ENCODE measurements around the gene MROH2A.

The MROH2A gene

GRCh38 chr2:233761040-233761769 is 16.9 kb upstream of the MROH2A start:
- in situ Hi-C loops (cut with MboI; ENCODE audit: low sequenced_read_pairs): no loop called here

- in situ Hi-C loops (cut with MboI; ENCODE audit: low sequenced_read_pairs): no loop called here
These were observed 13.9 kb upstream of the MROH2A start for GRCh38 chr2:233764264-233764663.

- in situ Hi-C loops (cut with MboI; ENCODE audit: low sequenced_read_pairs): no loop called here
These were observed 13.4 kb upstream of the MROH2A start for GRCh38 chr2:233764761-233765160.

DNA sequence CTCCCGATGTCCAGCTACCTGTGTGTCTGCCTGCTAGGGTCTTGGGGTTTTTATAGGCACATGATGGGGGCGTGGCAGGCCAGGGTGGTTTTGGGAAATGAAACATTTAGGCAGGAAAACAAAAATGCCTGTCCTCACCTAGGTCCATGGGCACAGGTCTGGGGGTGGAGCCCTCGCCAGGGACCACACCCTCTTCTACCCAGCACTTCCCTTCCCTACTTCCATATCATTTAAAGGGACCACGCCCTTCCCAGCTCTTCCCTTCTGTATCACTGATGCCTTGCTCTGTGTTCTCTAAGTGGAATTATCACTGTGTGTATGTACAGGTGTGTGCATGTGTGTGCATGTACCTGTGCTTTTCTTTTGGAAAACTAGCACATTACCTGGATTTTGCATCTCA is 11.7 kb upstream of the MROH2A start:
- in situ Hi-C loops (cut with MboI; ENCODE audit: low sequenced_read_pairs): no loop called here

- in situ Hi-C loops (cut with MboI; ENCODE audit: low sequenced_read_pairs): no loop called here
These were observed 10.1 kb upstream of the MROH2A start for GRCh38 chr2:233768076-233768475.

- in situ Hi-C loops (cut with MboI; ENCODE audit: low sequenced_read_pairs): no loop called here
These were observed 8.9 kb upstream of the MROH2A start for GRCh38 chr2:233769260-233769659.

DNA sequence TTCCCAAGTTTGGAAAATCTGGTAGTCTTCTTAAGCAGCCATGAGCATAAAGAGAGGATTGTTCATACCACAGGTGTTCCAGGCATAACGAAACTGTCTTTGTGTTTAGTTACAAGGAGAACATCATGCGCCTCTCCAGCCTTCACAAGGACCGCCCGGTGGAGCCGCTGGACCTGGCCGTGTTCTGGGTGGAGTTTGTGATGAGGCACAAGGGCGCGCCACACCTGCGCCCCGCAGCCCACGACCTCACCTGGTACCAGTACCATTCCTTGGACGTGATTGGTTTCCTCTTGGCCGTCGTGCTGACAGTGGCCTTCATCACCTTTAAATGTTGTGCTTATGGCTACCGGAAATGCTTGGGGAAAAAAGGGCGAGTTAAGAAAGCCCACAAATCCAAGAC is 6.0 kb upstream of the MROH2A start:
- in situ Hi-C loops (cut with MboI; ENCODE audit: low sequenced_read_pairs): no loop called here

- in situ Hi-C loops (cut with MboI; ENCODE audit: low sequenced_read_pairs): no loop called here
These were observed 5.5 kb upstream of the MROH2A start for GRCh38 chr2:233772583-233772982.

- in situ Hi-C loops (cut with MboI; ENCODE audit: low sequenced_read_pairs): no loop called here
These were observed 4.3 kb upstream of the MROH2A start for GRCh38 chr2:233773854-233774253.

DNA sequence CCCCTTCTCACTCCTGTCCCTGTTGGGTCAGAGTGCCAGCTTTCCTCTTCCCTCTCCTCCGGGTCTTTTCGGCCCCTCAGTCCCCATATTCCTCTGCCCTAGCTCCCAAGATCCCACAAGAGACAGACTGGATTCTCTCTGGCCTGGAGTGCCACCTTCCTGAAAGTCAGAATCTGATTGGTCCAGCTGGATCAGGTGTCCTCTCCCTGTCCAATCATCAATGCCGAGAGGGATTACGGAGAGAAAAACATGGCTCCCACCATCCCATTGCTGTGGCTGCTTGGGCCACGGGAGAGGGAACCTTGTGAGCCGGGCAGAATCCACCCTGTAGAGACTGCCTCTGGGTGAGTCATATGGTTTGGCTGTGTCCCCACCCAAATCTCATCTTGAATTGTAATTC is 2.7 kb upstream of the MROH2A start:
- in situ Hi-C loops (cut with MboI; ENCODE audit: low sequenced_read_pairs): no loop called here

DNA sequence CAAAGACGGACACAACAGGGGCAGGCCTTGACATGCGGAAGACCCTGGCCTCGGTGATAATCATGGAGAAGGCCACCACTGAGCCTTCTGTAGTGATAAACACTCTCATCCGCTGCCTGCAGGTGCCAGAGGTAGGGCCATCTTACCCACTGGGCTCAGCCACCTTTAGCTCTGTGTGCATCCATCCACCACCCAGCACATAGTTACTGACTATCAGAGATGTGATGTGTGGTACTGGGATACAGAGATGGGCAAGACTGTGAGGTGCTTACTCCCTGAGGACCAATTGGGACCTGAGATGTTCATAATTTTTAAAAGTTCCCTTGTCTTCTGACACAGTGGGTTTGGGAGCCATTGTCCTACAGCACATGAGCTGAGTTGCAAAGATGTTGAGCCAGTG is 1.6 kb downstream of the MROH2A start:
- in situ Hi-C loops (cut with MboI; ENCODE audit: low sequenced_read_pairs): no loop called here

- in situ Hi-C loops (cut with MboI; ENCODE audit: low sequenced_read_pairs): no loop called here
These were observed 2.6 kb downstream of the MROH2A start for GRCh38 chr2:233780771-233781170.

GRCh38 chr2:233789554-233789953 is 11.4 kb downstream of the MROH2A start:
- in situ Hi-C loops (cut with MboI; ENCODE audit: low sequenced_read_pairs): no loop called here

DNA sequence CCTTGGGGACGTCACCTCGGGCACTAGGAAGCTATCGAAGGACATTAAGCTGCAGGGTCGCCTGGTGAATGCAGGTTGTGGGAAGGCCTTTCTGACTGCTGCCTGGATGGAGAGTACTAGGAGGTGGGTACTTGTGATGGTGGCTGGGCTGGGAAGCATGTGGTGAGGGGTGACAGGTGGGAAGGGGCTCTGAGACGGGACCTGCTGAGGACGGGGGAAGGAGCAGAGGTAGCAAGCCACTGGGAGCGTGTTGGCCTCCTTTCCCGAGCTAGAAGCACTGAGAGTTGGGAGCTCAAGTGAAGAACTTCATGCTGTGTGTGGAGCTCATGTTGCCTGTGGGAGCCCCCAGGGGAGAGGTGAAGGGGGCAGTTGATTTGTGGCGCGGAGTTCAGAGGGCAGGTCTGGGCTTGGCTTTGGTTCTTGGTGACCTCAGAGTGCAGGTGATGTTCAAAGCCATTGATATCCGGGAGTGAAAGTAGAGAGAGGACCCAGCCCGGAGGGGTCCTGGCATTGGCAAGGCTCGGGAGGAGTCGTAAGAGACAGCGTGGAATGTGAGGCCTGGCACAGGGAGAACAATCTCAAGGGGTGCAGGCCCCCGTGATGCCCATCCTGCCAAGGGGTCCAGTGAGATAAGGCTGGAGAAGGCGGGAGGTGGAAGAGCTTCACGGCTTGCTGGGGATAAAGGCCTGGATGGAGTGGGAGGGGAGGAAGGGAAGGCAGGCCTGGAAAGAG is 13.2 kb downstream of the MROH2A start:
- in situ Hi-C loops (cut with MboI; ENCODE audit: low sequenced_read_pairs): no loop called here

DNA sequence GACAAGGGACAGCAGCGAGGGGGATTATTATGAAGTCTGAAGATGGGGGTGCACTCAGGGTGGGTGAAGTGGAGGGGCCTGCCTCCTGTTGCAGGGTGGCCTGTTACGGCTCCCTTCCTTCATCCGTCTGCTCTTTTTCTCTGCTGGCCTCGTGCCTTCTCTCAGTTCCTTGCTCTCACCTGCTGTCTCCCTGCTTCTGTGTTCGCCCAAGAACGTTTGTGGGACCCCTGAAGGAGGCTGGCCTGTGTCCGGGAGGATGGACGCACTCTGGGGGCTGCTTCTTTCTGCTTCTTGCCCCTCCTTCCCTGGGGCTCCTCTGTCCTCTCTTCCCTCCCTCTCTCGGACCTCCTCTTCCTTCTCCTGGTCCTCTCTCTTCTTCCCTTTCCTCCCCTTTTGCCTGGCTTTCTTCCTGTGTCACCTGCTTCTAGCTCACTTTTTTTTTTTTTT is 13.8 kb downstream of the MROH2A start:
- in situ Hi-C loops (cut with MboI; ENCODE audit: low sequenced_read_pairs): no loop called here

DNA sequence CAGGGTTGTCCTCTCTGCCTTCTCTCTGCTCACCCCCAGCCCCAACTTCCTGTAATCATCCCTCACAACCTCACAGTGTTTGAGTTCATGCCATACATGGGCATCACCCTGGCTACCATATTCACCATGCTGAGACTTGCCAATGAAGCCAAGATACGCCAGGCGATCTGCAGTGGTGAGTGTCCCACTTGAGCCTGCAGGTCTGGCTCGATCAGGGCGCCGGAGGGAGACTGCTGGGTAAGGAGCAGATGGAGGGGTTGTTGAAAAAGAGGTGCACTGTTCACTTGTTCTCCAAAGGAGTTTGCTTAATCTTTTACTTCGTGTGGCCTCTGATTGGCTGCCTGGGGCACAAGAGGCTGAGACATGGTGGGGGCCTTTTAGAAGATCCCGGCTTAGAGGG is 14.6 kb downstream of the MROH2A start:
- in situ Hi-C loops (cut with MboI; ENCODE audit: low sequenced_read_pairs): no loop called here

DNA sequence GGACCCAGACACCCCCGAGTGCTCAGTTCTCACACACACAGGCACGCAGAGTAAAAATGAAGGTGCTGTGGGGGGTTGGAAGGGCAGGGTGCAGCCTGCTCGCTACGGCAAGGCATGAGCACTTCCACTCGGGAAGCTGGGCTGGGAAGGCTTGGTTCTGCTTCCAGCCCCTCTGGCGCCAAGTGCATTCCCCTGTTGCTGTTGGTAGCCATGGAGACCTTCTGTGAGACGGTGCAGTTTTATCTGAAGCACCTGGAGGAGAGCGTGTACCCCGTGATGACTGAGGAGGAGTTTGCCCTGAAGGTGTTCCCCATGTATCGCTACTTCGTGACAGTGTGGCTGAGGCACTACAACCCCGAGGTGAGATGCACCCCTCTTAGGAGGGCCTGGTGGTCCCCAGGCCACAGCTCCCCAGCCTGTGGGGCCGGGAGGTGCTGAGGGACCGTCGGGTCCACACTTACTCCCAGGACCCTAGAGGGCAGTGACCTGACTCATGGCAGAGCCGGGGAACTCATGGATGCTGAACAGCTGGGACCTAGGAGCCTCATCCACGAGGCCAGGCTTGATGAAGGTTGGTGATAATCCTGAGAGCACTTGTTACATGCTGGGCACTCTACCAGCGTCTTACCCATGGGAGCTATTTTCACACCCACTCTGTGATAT is 15.5 kb downstream of the MROH2A start:
- in situ Hi-C loops (cut with MboI; ENCODE audit: low sequenced_read_pairs): no loop called here

GRCh38 chr2:233794128-233794658 is 16.1 kb downstream of the MROH2A start:
- in situ Hi-C loops (cut with MboI; ENCODE audit: low sequenced_read_pairs): no loop called here

DNA sequence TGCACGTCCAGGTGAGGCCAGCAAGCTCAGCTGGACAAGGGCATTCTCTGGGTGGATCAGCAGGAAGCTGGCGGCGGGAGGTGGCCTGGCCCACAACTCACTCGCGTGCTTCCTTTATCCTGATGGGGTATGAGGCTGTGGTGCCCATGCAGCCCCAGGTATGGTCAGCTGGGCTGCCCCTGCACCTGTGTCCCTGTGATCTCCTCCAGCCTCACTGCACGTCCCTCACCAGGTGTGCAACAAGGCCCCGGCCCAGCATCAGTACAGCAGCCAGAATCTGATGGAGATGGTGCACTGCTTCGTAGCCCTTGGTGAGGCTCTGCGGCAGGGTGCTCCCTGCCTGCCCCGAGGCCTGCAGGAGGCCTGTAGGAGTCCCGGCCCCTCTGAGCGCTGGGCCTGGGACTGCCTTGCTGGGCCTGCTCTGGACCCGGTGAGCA is 17.6 kb downstream of the MROH2A start:
- in situ Hi-C loops (cut with MboI; ENCODE audit: low sequenced_read_pairs): no loop called here

GRCh38 chr2:233796254-233796653 is 18.1 kb downstream of the MROH2A start:
- in situ Hi-C loops (cut with MboI; ENCODE audit: low sequenced_read_pairs): no loop called here

DNA sequence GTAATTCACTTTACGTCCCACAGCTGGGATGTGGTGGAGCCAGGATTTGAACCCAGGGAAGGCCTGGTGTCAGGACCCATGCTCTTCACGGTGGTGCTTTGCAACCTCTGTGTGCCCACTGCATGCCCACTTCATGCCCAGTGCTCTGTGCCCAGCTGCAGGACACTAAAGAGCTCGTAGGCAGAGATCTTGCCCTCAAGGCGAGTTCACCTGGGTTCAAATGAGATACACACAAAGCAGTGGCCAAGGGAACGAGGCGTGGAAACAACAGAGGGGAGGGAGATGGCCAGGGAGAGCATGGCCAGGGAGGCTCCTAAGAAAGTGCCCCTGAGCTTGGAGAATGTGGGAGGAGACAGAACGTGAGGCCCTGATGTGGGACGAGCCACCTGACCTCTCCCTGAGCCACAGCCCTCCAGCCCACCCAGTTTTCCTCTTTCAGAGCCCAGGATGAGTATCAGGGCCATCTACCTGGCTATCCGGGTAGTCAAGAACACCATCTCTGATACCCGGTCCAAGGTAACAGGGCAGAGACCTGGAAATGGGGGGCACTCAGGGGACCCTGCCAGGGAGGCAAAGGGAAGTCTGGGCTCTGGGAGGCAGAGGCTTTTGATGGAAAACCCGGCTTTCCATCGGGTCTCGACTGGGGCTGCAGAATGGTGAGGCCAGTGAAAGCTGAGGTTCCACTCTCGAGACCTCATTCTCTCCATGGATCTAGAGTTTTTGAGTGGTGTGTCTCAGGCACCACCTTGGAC is 20.4 kb downstream of the MROH2A start:
- in situ Hi-C loops (cut with MboI; ENCODE audit: low sequenced_read_pairs): no loop called here
